H9 (cell line): ENCODE measurements around the gene EVX2. TPM values are rescaled to one million over a fixed set of nuclear protein-coding genes. Genes with fewer than 3 reads are reported as not detected.

Source experiments
- DNase-seq: peaks from one replicate; pipeline ENCODE4 v3.0.0-alpha.2; 2017
- H2AFZ ChIP-seq: one replicate; pipeline ENCODE4 v1.6.1; 2013; ENCODE audit warnings: mild to moderate bottlenecking, low read length, control low read depth, moderate library complexity
- H2AK5ac ChIP-seq: 2 replicates; pipeline ENCODE4 v1.6.1; 2013; ENCODE audit warnings: low read length, control low read depth, mixed read lengths; ENCODE audit not compliant: insufficient read length
- H2BK120ac ChIP-seq: one replicate; pipeline ENCODE4 v1.6.1; 2013; ENCODE audit warnings: low read depth, mild to moderate bottlenecking, low read length, control low read depth, inconsistent platforms; ENCODE audit not compliant: poor library complexity, severe bottlenecking
- H2BK12ac ChIP-seq: 2 replicates; pipeline ENCODE4 v1.6.1; 2013; ENCODE audit warnings: low read length, control low read depth, mixed read lengths, low read depth; ENCODE audit not compliant: insufficient read length
- H2BK15ac ChIP-seq: 2 replicates; pipeline ENCODE4 v1.6.1; 2013; ENCODE audit warnings: low read depth, low read length, control low read depth
- H2BK20ac ChIP-seq: one replicate; pipeline ENCODE4 v1.6.1; 2013; ENCODE audit warnings: low read depth, mild to moderate bottlenecking, low read length, control low read depth, inconsistent platforms; ENCODE audit not compliant: poor library complexity, severe bottlenecking
- H2BK5ac ChIP-seq: 2 replicates; pipeline ENCODE4 v1.6.1; 2013; ENCODE audit warnings: low read length, control low read depth, mixed read lengths; ENCODE audit not compliant: insufficient read length
- H3K14ac ChIP-seq: 2 replicates; pipeline ENCODE4 v1.6.1; 2013; ENCODE audit warnings: low read length, control low read depth; ENCODE audit not compliant: insufficient read depth
- H3K18ac ChIP-seq: 2 replicates; pipeline ENCODE4 v1.6.1; 2013; ENCODE audit warnings: low read depth, mild to moderate bottlenecking, mixed read lengths, low read length, control low read depth; ENCODE audit not compliant: insufficient read length
- H3K23ac ChIP-seq: 2 replicates; pipeline ENCODE4 v1.6.1; 2013; ENCODE audit warnings: low read length, control low read depth, mixed read lengths, low read depth; ENCODE audit not compliant: insufficient read length
- H3K23me2 ChIP-seq: 2 replicates; pipeline ENCODE4 v1.6.1; 2013; ENCODE audit warnings: low read depth, mild to moderate bottlenecking, mixed read lengths, low read length, control low read depth; ENCODE audit not compliant: insufficient read length, poor library complexity, severe bottlenecking
- H3K27ac ChIP-seq: 2 replicates; pipeline ENCODE4 v1.5.1; 2013; ENCODE audit warnings: low read length, control low read depth, mixed read lengths, low read depth; ENCODE audit not compliant: insufficient read length
- H3K27me3 ChIP-seq: 2 replicates; pipeline ENCODE4 v1.6.1; 2013; ENCODE audit warnings: low read length, control low read depth, inconsistent platforms; ENCODE audit not compliant: insufficient read depth
- H3K4ac ChIP-seq: 2 replicates; pipeline ENCODE4 v1.6.1; 2013; ENCODE audit warnings: low read depth, mild to moderate bottlenecking, control low read depth, inconsistent platforms, low read length, moderate library complexity
- H3K4me1 ChIP-seq: 2 replicates; pipeline ENCODE4 v1.6.1; 2013; ENCODE audit warnings: low read length, control low read depth, inconsistent platforms; ENCODE audit not compliant: insufficient read depth
- H3K4me2 ChIP-seq: 2 replicates; pipeline ENCODE4 v1.6.1; 2013; ENCODE audit warnings: low read length, control low read depth, mixed read lengths; ENCODE audit not compliant: insufficient read length, insufficient read depth
- H3K56ac ChIP-seq: 2 replicates; pipeline ENCODE4 v1.6.1; 2013; ENCODE audit warnings: low read depth, mild to moderate bottlenecking, mixed read lengths, low read length, control low read depth; ENCODE audit not compliant: insufficient read length
- H3K79me1 ChIP-seq: 2 replicates; pipeline ENCODE4 v1.6.1; 2013; ENCODE audit warnings: low read depth, mild to moderate bottlenecking, moderate library complexity, low read length, control low read depth, inconsistent platforms; ENCODE audit not compliant: insufficient read depth, poor library complexity, severe bottlenecking
- H3K79me2 ChIP-seq: 2 replicates; pipeline ENCODE4 v1.6.1; 2013; ENCODE audit warnings: low read length, control low read depth, inconsistent platforms; ENCODE audit not compliant: insufficient read depth
- H3K9ac ChIP-seq: 2 replicates; pipeline ENCODE4 v1.6.1; 2013; ENCODE audit warnings: low read length, control low read depth, mixed read lengths; ENCODE audit not compliant: insufficient read length; ENCODE audit errors: extremely low read depth
- H3K9me3 ChIP-seq: one replicate; pipeline ENCODE4 v1.6.1; 2013; ENCODE audit warnings: low read depth, low read length, inconsistent platforms; ENCODE audit not compliant: control insufficient read depth
- H3T11ph ChIP-seq: one replicate; pipeline ENCODE4 v1.6.1; 2013; ENCODE audit warnings: mild to moderate bottlenecking, low read length, control low read depth, inconsistent platforms
- H4K20me1 ChIP-seq: one replicate; pipeline ENCODE4 v1.6.1; 2013; ENCODE audit not compliant: control insufficient read depth, insufficient read length, insufficient read depth
- H4K5ac ChIP-seq: 2 replicates; pipeline ENCODE4 v1.6.1; 2013; ENCODE audit warnings: low read depth, mild to moderate bottlenecking, mixed read lengths, low read length, control low read depth; ENCODE audit not compliant: insufficient read length
- H4K8ac ChIP-seq: replicated peaks from 2 replicates; pipeline ENCODE4 v1.6.1; 2013; ENCODE audit warnings: low read length, control low read depth, mixed read lengths, low read depth; ENCODE audit not compliant: insufficient read length
- H4K91ac ChIP-seq: 2 replicates; pipeline ENCODE4 v1.6.1; 2013; ENCODE audit warnings: low read depth, mild to moderate bottlenecking, moderate library complexity, mixed read lengths, low read length, control low read depth; ENCODE audit not compliant: insufficient read length
- H3K27ac Mint-ChIP-seq, 3 experiments: 2 replicates in 2 of 3; 3 replicates in 1 of 3; pipeline ENCODE4 v1.8.0; 2020 to 2021; ENCODE audit warnings: mixed read lengths in 3 of 3, mild to moderate bottlenecking in 1 of 3, moderate library complexity in 1 of 3
- H3K27me3 Mint-ChIP-seq: 2 replicates; pipeline ENCODE4 v1.8.0; 2021; ENCODE audit warnings: low read depth, mild to moderate bottlenecking, moderate library complexity, mixed read lengths
- H3K36me3 Mint-ChIP-seq, 3 experiments: 2 replicates in 2 of 3; 3 replicates in 1 of 3; pipeline ENCODE4 v1.8.0; 2020 to 2021; ENCODE audit warnings: low read depth in 3 of 3, mixed read lengths in 3 of 3; ENCODE audit not compliant: insufficient read depth in 1 of 3
- H3K4me1 Mint-ChIP-seq, 2 experiments: 2 replicates each; pipeline ENCODE4 v1.8.0; 2020; ENCODE audit warnings: mixed read lengths in 2 of 2
- H3K4me3 Mint-ChIP-seq, 2 experiments: 2 replicates in 1 of 2; 3 replicates in 1 of 2; pipeline ENCODE4 v1.8.0; 2020 to 2021; ENCODE audit warnings: mild to moderate bottlenecking in 2 of 2, mixed read lengths in 2 of 2, moderate library complexity in 1 of 2
- H3K9me3 Mint-ChIP-seq, 2 experiments: 2 replicates in 1 of 2; 3 replicates in 1 of 2; pipeline ENCODE4 v1.8.0; 2020; ENCODE audit warnings: mild to moderate bottlenecking in 2 of 2, mixed read lengths in 2 of 2, moderate library complexity in 1 of 2
- CTCF ChIP-seq: fragments of 200-600 bp; sonication (generic); conservative IDR thresholded peaks from 3 replicates; pipeline ENCODE4 v1.8.0; 2021; ENCODE audit warnings: antibody characterized with exemption, mild to moderate bottlenecking
- WGBS: extraction: QIAGEN DNeasy Blood & Tissue Kit; methylation state at CpG from one replicate; pipeline ENCODE4 v1.1.7; 2013; ENCODE audit warnings: missing lambda C conversion rate, low lambda C conversion rate, mixed read lengths; ENCODE audit not compliant: insufficient read length; ENCODE audit errors: extremely low coverage; 5-methylcytosine and 5-hydroxymethylcytosine counted together
- total RNA-seq: library from RNA; stranded (reverse); gene quantifications from 2 replicates; pipeline ENCODE4 v1.2.1, GENCODE V29; 2021

EVX2 gene
- total RNA-seq, 1 experiment from 2014 or later: not detected

GRCh38 chr2:176114930-176115625 is 31.3 kb upstream of the EVX2 start:
- Histone ChIP-seq H4K20me1 (peaks cover 4% of the 10 kb centered on the region), H3K23me2 (peaks cover 2% of the 10 kb centered on the region), H3K14ac (no peak overlapping the region), H2BK120ac (no peak overlapping the region), H3K4me2 (no peak overlapping the region), H3K9me3 (no peaks in the 10 kb centered on the region), H3T11ph (no peak overlapping the region), H4K5ac (no peak overlapping the region), H3K56ac (no peak overlapping the region), H3K4ac (no peak overlapping the region), H3K27me3 (peaks cover 98% of the 10 kb centered on the region), H4K91ac (no peak overlapping the region), H3K4me1 (no peaks in the 10 kb centered on the region), H3K79me2 (no peaks in the 10 kb centered on the region), H3K9ac (no peak overlapping the region), H3K27ac (no peak overlapping the region), H2BK15ac (no peak overlapping the region), H2AK5ac (no peak overlapping the region), H3K18ac (no peak overlapping the region), H2BK12ac (no peak overlapping the region), H3K23ac (no peak overlapping the region), H2AFZ (no peak overlapping the region), H2BK5ac (no peak overlapping the region), H4K8ac (no peak overlapping the region), H2BK20ac (no peak overlapping the region), H3K79me1 (no peaks in the 10 kb centered on the region)
- peaks cover 0 to 3% (median 0%) of the 10 kb centered on the region in 3 experiments; a peak in 2 of 7 replicates for H3K36me3 Mint-ChIP-seq
- H3K27ac Mint-ChIP-seq: no peak overlapping the region
- H3K9me3 Mint-ChIP-seq: peaks cover 10 to 24% of the 10 kb centered on the region in 2 experiments
- H3K27me3 Mint-ChIP-seq: peaks cover 100% of the 10 kb centered on the region
- WGBS: no CpG with 5 or more reads among the region's 16 CpGs
- DNase-seq: peak; percentile 62
- TF ChIP-seq CTCF: no peak
- H3K4me1 Mint-ChIP-seq: peaks cover 0 to 11% of the 10 kb centered on the region in 2 experiments; a peak in 2 of 4 replicates
- H3K4me3 Mint-ChIP-seq: no peak overlapping the region
